ENCODE data around the gene HELQ. TPM values are rescaled to one million over a fixed set of nuclear protein-coding genes. Genes with fewer than 3 reads are reported as not detected.

The HELQ gene
- total and polyA plus RNA-seq, 4 donors, result 5.8 to 10.0 (median 6.7) TPM

GRCh38 chr4:83389037-83389720 lies 66.4 kb downstream of the HELQ start:
- no peak overlapping the region for H3K4me3 ChIP-seq (ENCODE audit: low read depth in 1 of 3, low read length in 3 of 3)
- no peak overlapping the region for H3K9ac ChIP-seq (ENCODE audit: low read depth in 1 of 2, low read length in 2 of 2)
- TF ChIP-seq FOXA2 (IDR thresholded peaks at IDR 0.05), result no peak
- TF ChIP-seq NR2F2 (IDR thresholded peaks at IDR 0.05), result no peak
- TF ChIP-seq EGR1 (IDR thresholded peaks at IDR 0.05; ENCODE audit: low read depth in 2 of 2), result no peak
- TF ChIP-seq GABPA (IDR thresholded peaks at IDR 0.05 in 1 of 2, conservative IDR thresholded peaks at IDR 0.05 in 1 of 2), result no peak
- TF ChIP-seq YY1 (IDR thresholded peaks at IDR 0.05), result no peak
- no peak for TF ChIP-seq HNF4G (IDR thresholded peaks at IDR 0.05)
- no peak for TF ChIP-seq JUND (IDR thresholded peaks at IDR 0.05)
- TF ChIP-seq SP1 (IDR thresholded peaks at IDR 0.05), result no peak
- no peak for TF ChIP-seq FOXA1 (IDR thresholded peaks at IDR 0.05)
- no peak for TF ChIP-seq TAF1 (conservative IDR thresholded peaks at IDR 0.05)
- TF ChIP-seq REST (IDR thresholded peaks at IDR 0.05), result no peak
- no peak for TF ChIP-seq HNF4A (conservative IDR thresholded peaks at IDR 0.05)
- TF ChIP-seq MAX (IDR thresholded peaks at IDR 0.05), result no peak
- H3K4me1 ChIP-seq (ENCODE audit: control insufficient read depth in 4 of 4, insufficient read depth in 4 of 4, low read length in 3 of 4), result no peaks in the 10 kb centered on the region
- H3K36me3 ChIP-seq (ENCODE audit: control insufficient read depth in 4 of 4, insufficient read depth in 3 of 4, low read depth in 1 of 4, low read length in 3 of 4), result no peaks in the 10 kb centered on the region
- 91% methylated on average over 8 of the region's 8 CpGs for WGBS
- no peak for DNase-seq (ENCODE audit: low spot score)
- no peaks in the 10 kb centered on the region for H3K27me3 ChIP-seq (ENCODE audit: control insufficient read depth in 4 of 4, insufficient read depth in 4 of 4, low read length in 3 of 4)
- no peak overlapping the region for H3K27ac ChIP-seq (ENCODE audit: low read depth in 1 of 2, low read length in 2 of 2)
- no peaks in the 10 kb centered on the region for H3K9me3 ChIP-seq (ENCODE audit: control insufficient read depth in 4 of 4, low read length in 3 of 4)

- DNase-seq (ENCODE audit: low spot score), result no peak
- no peaks in the 10 kb centered on the region for H3K4me1 ChIP-seq (ENCODE audit: control insufficient read depth in 4 of 4, insufficient read depth in 4 of 4, low read length in 3 of 4)
- no peak overlapping the region for H3K27ac ChIP-seq (ENCODE audit: low read depth in 1 of 2, low read length in 2 of 2)
- no peaks in the 10 kb centered on the region for H3K27me3 ChIP-seq (ENCODE audit: control insufficient read depth in 4 of 4, insufficient read depth in 4 of 4, low read length in 3 of 4)
- no peak overlapping the region for H3K9ac ChIP-seq (ENCODE audit: low read depth in 1 of 2, low read length in 2 of 2)
- TF ChIP-seq SP1 (IDR thresholded peaks at IDR 0.05) (no peak), EGR1 (IDR thresholded peaks at IDR 0.05; ENCODE audit: low read depth in 2 of 2) (no peak), JUND (IDR thresholded peaks at IDR 0.05) (no peak), FOXA2 (IDR thresholded peaks at IDR 0.05) (no peak), YY1 (IDR thresholded peaks at IDR 0.05) (no peak), MAX (IDR thresholded peaks at IDR 0.05) (no peak), ZBTB33 (IDR thresholded peaks at IDR 0.05) (no peak), GABPA (IDR thresholded peaks at IDR 0.05 in 1 of 2, conservative IDR thresholded peaks at IDR 0.05 in 1 of 2) (no peak), ATF3 (IDR thresholded peaks at IDR 0.05) (no peak), TAF1 (conservative IDR thresholded peaks at IDR 0.05) (no peak), REST (IDR thresholded peaks at IDR 0.05) (no peak), HNF4A (conservative IDR thresholded peaks at IDR 0.05) (no peak), CTCF (IDR thresholded peaks at IDR 0.05; ENCODE audit: low read depth, low read length, missing input control) (no peak), RAD21 (IDR thresholded peaks at IDR 0.05) (no peak), FOXA1 (IDR thresholded peaks at IDR 0.05) (no peak), HNF4G (IDR thresholded peaks at IDR 0.05) (no peak), NR2F2 (IDR thresholded peaks at IDR 0.05) (no peak), RXRA (IDR thresholded peaks at IDR 0.05) (no peak)
- H3K9me3 ChIP-seq (ENCODE audit: control insufficient read depth in 4 of 4, low read length in 3 of 4), result no peaks in the 10 kb centered on the region
- H3K36me3 ChIP-seq (ENCODE audit: control insufficient read depth in 4 of 4, insufficient read depth in 3 of 4, low read depth in 1 of 4, low read length in 3 of 4), result no peaks in the 10 kb centered on the region
- WGBS, result 85% methylated on average over 4 of the region's 4 CpGs
- no peak overlapping the region for H3K4me3 ChIP-seq (ENCODE audit: low read depth in 1 of 3, low read length in 3 of 3)
Observed at GRCh38 chr4:83388313-83388676, 67.3 kb downstream of the HELQ start.
